A549 treated with dexamethasone at 1 μM for 4 hours (cell line): ENCODE data around the gene PGAM5. TPM values are rescaled to one million over a fixed set of nuclear protein-coding genes. Genes with fewer than 3 reads are reported as not detected.

ENCODE experiments used
- total RNA-seq: library from RNA; stranded (reverse); fragments of 200-300 nt; extraction: Qiagen RNA extraction; gene quantifications from 5 replicates; pipeline ENCODE4 v1.2.3, GENCODE V29; 2022

PGAM5 gene
- 36.8 to 61.2 TPM (median 57.3 TPM) in 5 replicates for total RNA-seq

DNA sequence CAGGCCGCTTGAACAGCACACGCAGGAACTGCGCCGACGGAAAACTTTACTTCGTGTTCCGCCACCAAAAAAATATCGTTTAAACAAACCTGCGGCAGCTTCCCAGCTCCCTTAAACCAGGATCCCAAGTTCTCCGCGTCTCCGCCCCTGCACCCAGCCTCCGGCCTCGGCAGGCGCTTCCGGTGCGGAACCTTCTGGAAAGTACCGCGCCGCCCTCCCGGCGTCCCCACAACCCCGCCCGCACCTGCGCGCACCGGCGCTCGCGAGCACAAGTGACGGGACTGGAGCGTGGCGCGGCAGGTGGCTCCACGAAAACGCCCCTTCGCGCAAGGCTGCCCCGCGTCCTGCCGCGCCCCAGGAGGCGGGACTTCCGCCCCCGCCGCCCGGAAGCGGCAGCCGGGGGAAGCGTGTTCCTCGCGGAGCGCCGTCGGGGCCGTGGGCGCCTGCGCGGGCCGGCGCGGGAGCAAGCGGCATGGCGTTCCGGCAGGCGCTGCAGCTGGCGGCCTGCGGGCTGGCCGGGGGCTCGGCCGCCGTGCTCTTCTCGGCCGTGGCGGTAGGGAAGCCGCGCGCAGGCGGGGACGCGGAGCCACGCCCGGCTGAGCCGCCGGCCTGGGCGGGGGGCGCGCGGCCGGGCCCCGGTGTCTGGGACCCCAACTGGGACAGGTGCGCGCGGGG lies at the start of gene PGAM5:
PGAM5 (plus strand) TSS at position 438 of the 675 bp plus-strand sequence; CDS start at position 473, 35 bp downstream.

DNA sequence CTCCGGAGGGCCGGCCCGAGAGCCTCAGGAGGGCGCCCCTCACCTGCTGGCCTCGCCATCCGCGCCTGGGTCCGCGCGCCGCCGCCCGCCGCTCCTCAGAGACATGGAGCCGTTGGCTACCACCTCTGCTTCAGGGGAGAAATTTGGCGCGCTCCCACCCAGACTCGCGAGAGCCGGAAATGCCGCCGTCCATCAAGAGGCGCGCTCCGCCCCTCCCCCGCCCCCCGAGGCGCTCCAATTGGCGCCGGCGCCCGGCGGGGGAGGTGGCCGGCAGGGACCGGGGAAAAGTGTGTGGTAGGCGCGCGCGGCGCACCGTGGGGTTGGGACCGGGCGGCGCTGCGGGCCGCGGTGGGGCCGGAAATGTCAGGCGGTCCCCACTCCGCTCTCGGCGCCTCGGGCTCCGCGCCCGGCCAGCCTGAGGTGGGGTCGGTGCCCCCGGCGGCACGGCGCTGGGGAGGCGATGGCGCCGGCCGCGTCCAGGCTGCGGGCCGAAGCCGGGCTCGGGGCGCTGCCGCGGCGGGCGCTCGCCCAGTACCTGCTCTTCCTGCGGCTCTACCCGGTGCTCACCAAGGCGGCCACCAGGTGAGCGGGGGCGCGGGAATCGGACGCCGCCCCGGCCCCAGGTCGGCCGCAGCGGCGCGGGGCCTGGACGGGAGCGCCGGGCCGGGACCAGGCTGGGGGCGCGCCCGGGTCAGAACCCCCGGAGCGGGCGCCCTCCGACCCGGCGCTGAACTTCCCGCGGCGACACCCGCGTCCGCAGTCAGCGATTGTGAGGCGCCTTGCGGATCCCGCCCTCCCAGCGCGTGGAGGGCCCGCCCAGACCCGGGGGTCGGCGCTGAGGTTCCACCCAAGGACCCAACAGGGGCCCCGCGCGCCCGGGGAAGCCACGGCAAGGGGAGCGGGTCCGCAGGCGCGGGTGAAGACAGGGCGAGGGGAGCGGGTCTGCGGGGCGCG lies 23.2 kb upstream of the PGAM5 start, which contains the start of the genes POLE and PXMP2:
POLE (minus strand) TSS at position 132 of the 954 bp plus-strand sequence; CDS start at position 105, 27 bp downstream.
PXMP2 (plus strand) TSS at position 377 of the 954 bp plus-strand sequence; CDS start at position 461, 84 bp downstream.

DNA sequence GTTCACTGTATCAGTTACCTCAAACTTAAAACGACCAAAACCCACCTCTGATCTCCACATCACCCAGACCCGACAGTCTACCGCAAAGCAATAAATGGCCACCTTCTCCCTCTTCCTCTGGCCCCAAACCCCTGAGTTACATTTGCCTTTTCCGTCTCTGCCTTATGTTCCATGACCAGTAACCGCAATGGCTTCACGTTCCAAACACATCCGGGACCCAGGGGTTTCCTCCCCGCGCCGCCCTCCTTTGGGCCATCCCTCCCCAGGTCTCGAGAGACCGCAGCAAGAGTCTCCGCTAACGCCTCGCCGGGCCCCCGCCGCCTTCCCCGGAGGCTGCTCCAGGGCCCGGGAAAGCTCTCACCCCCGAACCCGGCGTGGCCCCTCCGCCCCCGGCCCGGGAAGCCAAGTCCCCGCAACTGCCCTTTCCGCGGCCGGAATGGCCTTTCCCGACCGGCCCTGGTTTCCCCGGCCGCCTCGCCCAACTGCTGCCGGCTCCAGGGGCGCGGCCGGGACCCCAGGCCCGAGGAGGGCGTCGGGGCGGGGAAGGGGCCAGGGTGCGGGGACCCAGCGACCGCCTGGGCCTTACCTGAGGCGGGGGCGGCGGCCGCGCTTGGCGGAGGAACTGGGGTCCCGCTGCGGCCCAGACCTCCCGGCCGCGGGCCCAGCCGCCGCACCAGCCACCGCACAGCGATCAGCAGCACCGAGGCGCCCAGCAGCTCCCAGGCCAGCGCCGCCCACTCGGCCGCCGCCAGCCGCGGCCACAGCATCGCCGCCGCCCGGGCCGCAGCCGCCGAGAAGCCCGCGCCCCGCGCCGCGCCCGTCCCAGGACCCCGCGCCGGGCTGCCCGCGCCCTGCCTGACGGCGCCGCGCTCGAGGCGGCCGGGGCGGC lies 50.6 kb downstream of the PGAM5 start, which contains the start of gene ANKLE2:
ANKLE2 (minus strand) TSS at position 801 of the 889 bp plus-strand sequence; CDS start at position 767, 34 bp downstream.

Other genes starting within 250 kb of the PGAM5 start
- gene FBRSL1, start 220.7 kb upstream of the PGAM5 start, total RNA-seq, result 72.0 to 142 TPM (median 133 TPM) in 5 replicates
- gene LRCOL1, start 100.3 kb upstream of the PGAM5 start, total RNA-seq, result not detected in 5 replicates
- gene P2RX2, start 92.1 kb upstream of the PGAM5 start, total RNA-seq, result 0.05 TPM in 1 of 5 replicates, not detected in the others
- 38.0 to 44.6 TPM (median 44.2 TPM) in 5 replicates for gene POLE, start 23.5 kb upstream of the PGAM5 start, total RNA-seq
- 21.0 to 30.9 TPM (median 26.7 TPM) in 5 replicates for gene PXMP2, start 23.3 kb upstream of the PGAM5 start, total RNA-seq
- gene ANKLE2, start 51.0 kb downstream of the PGAM5 start, total RNA-seq, result 65.4 to 81.8 TPM (median 72.6 TPM) in 5 replicates
- 19.9 to 28.5 TPM (median 27.3 TPM) in 5 replicates for gene GOLGA3, start 118.0 kb downstream of the PGAM5 start, total RNA-seq
- 19.1 to 25.7 TPM (median 23.0 TPM) in 5 replicates for gene CHFR, start 176.8 kb downstream of the PGAM5 start, total RNA-seq
- 1.9 to 4.4 TPM (median 3.6 TPM) in 5 replicates for gene ZNF605, start 245.5 kb downstream of the PGAM5 start, total RNA-seq